Measurements from ENCODE around the gene PAFAH2. TPM values are rescaled to one million over a fixed set of nuclear protein-coding genes. Genes with fewer than 3 reads are reported as not detected.

PAFAH2 gene
- total RNA-seq = 6.6 and 7.6 TPM in 2 replicates

GRCh38 chr1:25997828-25998761 is at the start of gene PAFAH2:
Gene PAFAH2 (minus strand): TSS chr1:25998063. CDS start chr1:25990816, 7,247 bp downstream.

GRCh38 chr1:26045722-26046245 is 47.9 kb upstream of the PAFAH2 start, which contains the start of gene SLC30A2:
Gene SLC30A2 (minus strand): TSS chr1:26046118. CDS start chr1:26045896, 222 bp downstream.

GRCh38 chr1:26021647-26022403 is 24.0 kb upstream of the PAFAH2 start, which contains the start of gene EXTL1:
Gene EXTL1 (plus strand): TSS chr1:26021775. CDS start chr1:26022647, 872 bp downstream.

Other genes with a start within 250 kb of the PAFAH2 start
- 73.9 and 81.0 TPM in 2 replicates for gene SELENON, start 197.9 kb downstream of the PAFAH2 start, total RNA-seq
- gene MTFR1L, start 178.1 kb downstream of the PAFAH2 start, total RNA-seq = 23.3 and 25.8 TPM in 2 replicates
- gene AUNIP, start 138.6 kb downstream of the PAFAH2 start, total RNA-seq = 2.5 and 4.2 TPM in 2 replicates
- 5.0 and 6.3 TPM in 2 replicates for gene PAQR7, start 122.4 kb downstream of the PAFAH2 start, total RNA-seq
- gene STMN1, start 91.6 kb downstream of the PAFAH2 start, total RNA-seq = 203 and 218 TPM in 2 replicates
- gene EXTL1, start 23.7 kb upstream of the PAFAH2 start, total RNA-seq = not detected in 2 replicates
- 0.15 TPM in 1 of 2 replicates, not detected in the other for gene SLC30A2, start 48.1 kb upstream of the PAFAH2 start, total RNA-seq
- not detected in 2 replicates for gene TRIM63, start 69.6 kb upstream of the PAFAH2 start, total RNA-seq
- gene PDIK1L, start 113.8 kb upstream of the PAFAH2 start, total RNA-seq = 3.6 and 6.1 TPM in 2 replicates
- gene FAM110D, start 161.0 kb upstream of the PAFAH2 start, total RNA-seq = 3.7 and 4.7 TPM in 2 replicates
- not detected in 2 replicates for gene C1orf232, start 170.9 kb upstream of the PAFAH2 start, total RNA-seq
- 41.5 and 57.4 TPM in 2 replicates for gene ZNF593, start 171.8 kb upstream of the PAFAH2 start, total RNA-seq
- gene ZNF593OS, start 173.8 kb upstream of the PAFAH2 start, total RNA-seq = 0.33 TPM in 1 of 2 replicates, not detected in the other
- gene CNKSR1, start 179.4 kb upstream of the PAFAH2 start, total RNA-seq = not detected in 2 replicates
- gene CATSPER4, start 192.5 kb upstream of the PAFAH2 start, total RNA-seq = not detected in 2 replicates
- gene CEP85, start 236.1 kb upstream of the PAFAH2 start, total RNA-seq = 9.5 and 13.4 TPM in 2 replicates